ENCODE measurements around the gene SGMS1.

DNA sequence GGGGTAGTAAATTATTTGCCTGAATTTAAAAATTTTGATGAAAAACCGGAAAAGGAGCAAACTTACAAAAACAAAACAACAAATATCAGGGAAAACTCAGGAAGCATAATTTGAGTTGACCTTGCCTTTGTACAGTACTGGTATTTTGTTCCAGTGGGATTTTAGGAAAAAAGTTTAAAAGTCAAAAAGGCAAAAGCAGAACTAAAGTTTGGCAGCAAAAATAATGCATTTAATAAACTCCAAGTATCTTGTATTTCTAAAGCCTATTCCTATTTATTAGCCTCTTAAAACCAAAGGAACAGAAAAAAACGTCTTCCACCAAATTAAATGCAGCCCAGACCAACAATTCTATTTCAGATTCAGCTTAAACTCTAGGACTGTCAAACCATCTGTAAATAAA, 281.8 kb downstream of the SGMS1 start:
- TF ChIP-seq POLR2A (IDR thresholded peaks at IDR 0.05; ENCODE audit: low read depth, low read length) (no peak), POLR2AphosphoS5 (IDR thresholded peaks at IDR 0.05; ENCODE audit: low read depth, low read length) (no peak), TAF1 (IDR thresholded peaks at IDR 0.05; ENCODE audit: borderline replicate concordance, low read depth, low read length) (no peak)
